HepG2 (cell line): ENCODE results near the gene ACSL5. TPM values are rescaled to one million over a fixed set of nuclear protein-coding genes. Genes with fewer than 3 reads are reported as not detected.

ENCODE experiments used
- CCDC6 ChIP-seq: sonication (generic); formaldehyde crosslinking; IDR thresholded peaks from 2 replicates; pipeline ENCODE4 v1.8.1; 2022; ENCODE audit warnings: mild to moderate bottlenecking, missing genetic modification reagents, moderate library complexity
- ERF ChIP-seq: IDR thresholded peaks from 2 replicates; pipeline ENCODE4 v1.6.1; 2018; ENCODE audit warnings: missing biosample characterization, missing genetic modification reagents
- ESRRA ChIP-seq: sonication (generic); formaldehyde crosslinking; IDR thresholded peaks from 2 replicates; pipeline ENCODE4 v1.5.1; 2020; ENCODE audit warnings: mild to moderate bottlenecking, low read depth, missing genetic modification reagents
- HOXD1 ChIP-seq: sonication (generic); formaldehyde crosslinking; IDR thresholded peaks from 2 replicates; pipeline ENCODE4 v1.5.0; 2020; ENCODE audit warnings: missing genetic modification reagents
- MIXL1 ChIP-seq: IDR thresholded peaks from 2 replicates; pipeline ENCODE4 v1.6.1; 2016
- NAIF1 ChIP-seq: sonication (generic); formaldehyde crosslinking; IDR thresholded peaks from 2 replicates; pipeline ENCODE4 v1.5.0; 2020; ENCODE audit warnings: mild to moderate bottlenecking, missing genetic modification reagents, borderline replicate concordance
- NFYC ChIP-seq: IDR thresholded peaks from 2 replicates; pipeline ENCODE4 v1.6.1; 2016; ENCODE audit warnings: missing genetic modification reagents, missing compliant biosample characterization
- TRIM24 ChIP-seq: sonication (generic); formaldehyde crosslinking; IDR thresholded peaks from 2 replicates; pipeline ENCODE4 v1.8.0; 2022; ENCODE audit warnings: mild to moderate bottlenecking, missing genetic modification reagents
- ZFP36 ChIP-seq: fragments of 150-350 bp; IDR thresholded peaks from 2 replicates; pipeline ENCODE4 v1.6.1; 2018; ENCODE audit warnings: borderline replicate concordance, low read length, low read depth; ENCODE audit not compliant: partially characterized antibody
- ZFP41 ChIP-seq: sonication (generic); formaldehyde crosslinking; IDR thresholded peaks from 2 replicates; pipeline ENCODE4 v1.4.0; 2020; ENCODE audit warnings: mild to moderate bottlenecking, missing genetic modification reagents, borderline replicate concordance
- ZIK1 ChIP-seq: sonication (generic); formaldehyde crosslinking; IDR thresholded peaks from 2 replicates; pipeline ENCODE4 v1.5.0; 2020; ENCODE audit warnings: mild to moderate bottlenecking, low read depth, missing genetic modification reagents, borderline replicate concordance
- ZNF234 ChIP-seq: sonication (generic); formaldehyde crosslinking; conservative IDR thresholded peaks from 2 replicates; pipeline ENCODE4 v1.5.1; 2020; ENCODE audit warnings: mild to moderate bottlenecking, missing genetic modification reagents
- ZNF468 ChIP-seq: sonication (generic); formaldehyde crosslinking; IDR thresholded peaks from 2 replicates; pipeline ENCODE4 v1.8.0; 2022; ENCODE audit warnings: mild to moderate bottlenecking, moderate library complexity, missing genetic modification reagents
- ZNF484 ChIP-seq: sonication (generic); formaldehyde crosslinking; IDR thresholded peaks from 2 replicates; pipeline ENCODE4 v1.5.1; 2020; ENCODE audit warnings: mild to moderate bottlenecking, low read depth, missing genetic modification reagents, borderline replicate concordance
- ZNF564 ChIP-seq: sonication (generic); formaldehyde crosslinking; IDR thresholded peaks from 2 replicates; pipeline ENCODE4 v1.8.1; 2023; ENCODE audit warnings: mild to moderate bottlenecking, missing genetic modification reagents
- ZSCAN22 ChIP-seq: sonication (generic); formaldehyde crosslinking; IDR thresholded peaks from 2 replicates; pipeline ENCODE4 v1.4.0; 2020; ENCODE audit warnings: mild to moderate bottlenecking, missing genetic modification reagents
- polyA plus RNA-seq, 8 experiments: library from polyadenylated mRNA; depleted of rRNA in 3 of 8; stranded (reverse) in 7 of 8; unstranded in 1 of 8; fragments of >200 nt; fragmentation: Illumina TruSeq in 4 of 8; extraction: Trizol in 4 of 8; gene quantifications; 2 replicates each; pipeline versions ENCODE4 v1.2.1 to v1.2.3, GENCODE V29; 2011 to 2016; ENCODE audit warnings: low read depth in 4 of 8, missing spikeins in 1 of 8, mixed read lengths in 1 of 8; ENCODE audit not compliant: insufficient read depth in 1 of 8
- total RNA-seq, 5 experiments: library from RNA; depleted of rRNA; stranded (reverse); fragments of >200 nt; fragmentation: Illumina TruSeq; extraction: Trizol; gene quantifications; 2 replicates each; pipeline ENCODE4 v1.2.3, GENCODE V29; 2016; ENCODE audit warnings: low read depth in 1 of 5
- TF ChIP-seq, protein P1 (sequence below): sonication (generic); formaldehyde crosslinking; IDR thresholded peaks from 2 replicates; pipeline ENCODE4 v1.5.0; 2020; ENCODE audit warnings: mild to moderate bottlenecking, missing genetic modification reagents, borderline replicate concordance
- TF ChIP-seq, protein P2 (sequence below): sonication (generic); formaldehyde crosslinking; conservative IDR thresholded peaks from 2 replicates; pipeline ENCODE4 v1.4.0; 2020; ENCODE audit warnings: missing genetic modification reagents
- TF ChIP-seq, protein P3 (sequence below): sonication (generic); formaldehyde crosslinking; conservative IDR thresholded peaks from 2 replicates; pipeline ENCODE4 v1.5.0; 2020; ENCODE audit warnings: missing genetic modification reagents
- TF ChIP-seq, protein P4 (sequence below): sonication (generic); formaldehyde crosslinking; IDR thresholded peaks from 2 replicates; pipeline ENCODE4 v1.5.1; 2020; ENCODE audit warnings: missing genetic modification reagents, mild to moderate bottlenecking, borderline replicate concordance
- TF ChIP-seq, protein P5 (sequence below): sonication (generic); formaldehyde crosslinking; IDR thresholded peaks from 2 replicates; pipeline ENCODE4 v1.8.1; 2023; ENCODE audit warnings: mild to moderate bottlenecking, missing genetic modification reagents

The ACSL5 gene
- total and polyA plus RNA-seq, 2 of the 13 experiments (the other 11 are each of a cell fraction or from before 2014, with no cell fraction given) = 56.4 to 82.5 TPM

DNA sequence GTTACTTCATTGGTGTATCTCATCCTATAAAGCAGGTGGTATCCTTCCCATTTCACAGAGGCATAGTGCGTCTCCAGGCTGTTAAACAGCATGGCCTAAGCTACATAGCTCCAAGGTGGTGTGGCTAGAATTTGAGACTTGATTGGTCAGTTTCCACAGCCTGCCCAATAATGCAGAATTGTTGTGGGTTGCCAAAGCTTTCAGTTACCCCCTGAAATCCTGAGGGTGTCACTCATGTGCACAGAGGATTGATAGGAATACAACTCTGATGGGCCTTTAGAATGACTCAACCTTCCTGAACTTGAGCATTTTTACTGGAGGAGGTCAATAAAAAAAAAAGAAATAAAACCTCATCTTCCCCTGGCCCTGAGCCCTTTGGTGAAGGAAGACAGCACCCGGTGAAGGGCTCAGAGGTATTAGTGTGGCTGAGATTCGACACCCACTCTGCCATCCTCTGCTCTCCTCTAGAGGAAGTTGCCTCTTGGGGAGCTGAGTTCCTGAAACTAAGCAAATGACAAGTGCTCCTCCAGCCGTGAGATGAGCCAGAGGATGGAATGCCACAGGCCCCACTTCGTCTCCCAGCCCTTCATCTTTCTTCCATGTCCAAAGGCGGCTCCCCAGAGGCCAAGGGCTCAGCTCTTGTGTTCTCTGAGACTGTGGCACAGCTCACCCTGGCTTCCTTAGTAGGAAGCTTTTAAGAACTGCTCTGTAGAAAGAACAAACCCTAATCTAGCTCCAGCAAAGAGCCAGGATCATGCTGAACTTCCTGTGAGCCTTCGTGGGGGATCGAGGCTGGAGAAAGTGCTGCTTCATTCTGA lies 1.0 kb downstream of the ACSL5 start (continued):
- TF ChIP-seq, protein P1, sequence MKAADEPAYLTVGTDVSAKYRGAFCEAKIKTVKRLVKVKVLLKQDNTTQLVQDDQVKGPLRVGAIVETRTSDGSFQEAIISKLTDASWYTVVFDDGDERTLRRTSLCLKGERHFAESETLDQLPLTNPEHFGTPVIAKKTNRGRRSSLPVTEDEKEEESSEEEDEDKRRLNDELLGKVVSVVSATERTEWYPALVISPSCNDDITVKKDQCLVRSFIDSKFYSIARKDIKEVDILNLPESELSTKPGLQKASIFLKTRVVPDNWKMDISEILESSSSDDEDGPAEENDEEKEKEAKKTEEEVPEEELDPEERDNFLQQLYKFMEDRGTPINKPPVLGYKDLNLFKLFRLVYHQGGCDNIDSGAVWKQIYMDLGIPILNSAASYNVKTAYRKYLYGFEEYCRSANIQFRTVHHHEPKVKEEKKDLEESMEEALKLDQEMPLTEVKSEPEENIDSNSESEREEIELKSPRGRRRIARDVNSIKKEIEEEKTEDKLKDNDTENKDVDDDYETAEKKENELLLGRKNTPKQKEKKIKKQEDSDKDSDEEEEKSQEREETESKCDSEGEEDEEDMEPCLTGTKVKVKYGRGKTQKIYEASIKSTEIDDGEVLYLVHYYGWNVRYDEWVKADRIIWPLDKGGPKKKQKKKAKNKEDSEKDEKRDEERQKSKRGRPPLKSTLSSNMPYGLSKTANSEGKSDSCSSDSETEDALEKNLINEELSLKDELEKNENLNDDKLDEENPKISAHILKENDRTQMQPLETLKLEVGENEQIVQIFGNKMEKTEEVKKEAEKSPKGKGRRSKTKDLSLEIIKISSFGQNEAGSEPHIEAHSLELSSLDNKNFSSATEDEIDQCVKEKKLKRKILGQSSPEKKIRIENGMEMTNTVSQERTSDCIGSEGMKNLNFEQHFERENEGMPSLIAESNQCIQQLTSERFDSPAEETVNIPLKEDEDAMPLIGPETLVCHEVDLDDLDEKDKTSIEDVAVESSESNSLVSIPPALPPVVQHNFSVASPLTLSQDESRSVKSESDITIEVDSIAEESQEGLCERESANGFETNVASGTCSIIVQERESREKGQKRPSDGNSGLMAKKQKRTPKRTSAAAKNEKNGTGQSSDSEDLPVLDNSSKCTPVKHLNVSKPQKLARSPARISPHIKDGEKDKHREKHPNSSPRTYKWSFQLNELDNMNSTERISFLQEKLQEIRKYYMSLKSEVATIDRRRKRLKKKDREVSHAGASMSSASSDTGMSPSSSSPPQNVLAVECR = no peak
- TF ChIP-seq, protein P2, sequence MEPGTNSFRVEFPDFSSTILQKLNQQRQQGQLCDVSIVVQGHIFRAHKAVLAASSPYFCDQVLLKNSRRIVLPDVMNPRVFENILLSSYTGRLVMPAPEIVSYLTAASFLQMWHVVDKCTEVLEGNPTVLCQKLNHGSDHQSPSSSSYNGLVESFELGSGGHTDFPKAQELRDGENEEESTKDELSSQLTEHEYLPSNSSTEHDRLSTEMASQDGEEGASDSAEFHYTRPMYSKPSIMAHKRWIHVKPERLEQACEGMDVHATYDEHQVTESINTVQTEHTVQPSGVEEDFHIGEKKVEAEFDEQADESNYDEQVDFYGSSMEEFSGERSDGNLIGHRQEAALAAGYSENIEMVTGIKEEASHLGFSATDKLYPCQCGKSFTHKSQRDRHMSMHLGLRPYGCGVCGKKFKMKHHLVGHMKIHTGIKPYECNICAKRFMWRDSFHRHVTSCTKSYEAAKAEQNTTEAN = no peak
- TF ChIP-seq MIXL1 (CRISPR knock-in tag) = 0 out of 2 replicates have a peak, but pooled peaks have one; percentile 9
- TF ChIP-seq ZFP36 = no peak
- no peak for TF ChIP-seq ZIK1
- no peak for TF ChIP-seq CCDC6 (CRISPR knock-in tag)
- TF ChIP-seq, protein P3, sequence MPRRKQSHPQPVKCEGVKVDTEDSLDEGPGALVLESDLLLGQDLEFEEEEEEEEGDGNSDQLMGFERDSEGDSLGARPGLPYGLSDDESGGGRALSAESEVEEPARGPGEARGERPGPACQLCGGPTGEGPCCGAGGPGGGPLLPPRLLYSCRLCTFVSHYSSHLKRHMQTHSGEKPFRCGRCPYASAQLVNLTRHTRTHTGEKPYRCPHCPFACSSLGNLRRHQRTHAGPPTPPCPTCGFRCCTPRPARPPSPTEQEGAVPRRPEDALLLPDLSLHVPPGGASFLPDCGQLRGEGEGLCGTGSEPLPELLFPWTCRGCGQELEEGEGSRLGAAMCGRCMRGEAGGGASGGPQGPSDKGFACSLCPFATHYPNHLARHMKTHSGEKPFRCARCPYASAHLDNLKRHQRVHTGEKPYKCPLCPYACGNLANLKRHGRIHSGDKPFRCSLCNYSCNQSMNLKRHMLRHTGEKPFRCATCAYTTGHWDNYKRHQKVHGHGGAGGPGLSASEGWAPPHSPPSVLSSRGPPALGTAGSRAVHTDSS = no peak
- TF ChIP-seq, protein P4, sequence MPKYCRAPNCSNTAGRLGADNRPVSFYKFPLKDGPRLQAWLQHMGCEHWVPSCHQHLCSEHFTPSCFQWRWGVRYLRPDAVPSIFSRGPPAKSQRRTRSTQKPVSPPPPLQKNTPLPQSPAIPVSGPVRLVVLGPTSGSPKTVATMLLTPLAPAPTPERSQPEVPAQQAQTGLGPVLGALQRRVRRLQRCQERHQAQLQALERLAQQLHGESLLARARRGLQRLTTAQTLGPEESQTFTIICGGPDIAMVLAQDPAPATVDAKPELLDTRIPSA (CRISPR knock-in tag) = no peak
- TF ChIP-seq ZNF564 (CRISPR knock-in tag) = no peak
- no peak for TF ChIP-seq HOXD1 (CRISPR knock-in tag)
- TF ChIP-seq ZNF234 (CRISPR knock-in tag) = no peak
- TF ChIP-seq ZSCAN22 (CRISPR knock-in tag) = no peak
- TF ChIP-seq, protein P5, sequence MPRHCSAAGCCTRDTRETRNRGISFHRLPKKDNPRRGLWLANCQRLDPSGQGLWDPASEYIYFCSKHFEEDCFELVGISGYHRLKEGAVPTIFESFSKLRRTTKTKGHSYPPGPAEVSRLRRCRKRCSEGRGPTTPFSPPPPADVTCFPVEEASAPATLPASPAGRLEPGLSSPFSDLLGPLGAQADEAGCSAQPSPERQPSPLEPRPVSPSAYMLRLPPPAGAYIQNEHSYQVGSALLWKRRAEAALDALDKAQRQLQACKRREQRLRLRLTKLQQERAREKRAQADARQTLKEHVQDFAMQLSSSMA (CRISPR knock-in tag) = no peak
- TF ChIP-seq ESRRA (CRISPR knock-in tag) = no peak
- TF ChIP-seq ERF = 0 out of 2 replicates have a peak, but pooled peaks have one; percentile 3
- no peak for TF ChIP-seq ZNF468 (CRISPR knock-in tag)
- no peak for TF ChIP-seq TRIM24 (CRISPR knock-in tag)
- no peak for TF ChIP-seq NAIF1
- peak; percentile 67 for TF ChIP-seq NFYC (CRISPR knock-in tag)
- no peak for TF ChIP-seq ZNF484 (CRISPR knock-in tag)
- no peak for TF ChIP-seq ZFP41 (CRISPR knock-in tag)
